Neural cell (in vitro differentiated cells): Measurements from ENCODE around the gene MLC1. TPM values are rescaled to one million over a fixed set of nuclear protein-coding genes. Genes with fewer than 3 reads are reported as not detected.

Experiments
- H2AFZ ChIP-seq: fragments of 200-600, 300-800 bp; sonication (generic), shearing (Covaris generic); 2 replicates; pipeline ENCODE4 v1.6.0; 2014; ENCODE audit warnings: low read depth, mild to moderate bottlenecking, antibody characterized with exemption, low read length, moderate library complexity
- H3F3A ChIP-seq: fragments of 200-600 bp; shearing (Covaris generic); 2 replicates; pipeline ENCODE4 v1.6.1; 2016; ENCODE audit warnings: mild to moderate bottlenecking, moderate library complexity, mixed read lengths, antibody characterized with exemption, low read length; ENCODE audit not compliant: insufficient read depth, poor library complexity, severe bottlenecking
- H3K27ac ChIP-seq: fragments of 200-600, 300-800 bp; sonication (generic), shearing (Covaris generic); 2 replicates; pipeline ENCODE4 v1.5.1; 2014; ENCODE audit warnings: mild to moderate bottlenecking, low read length, moderate library complexity
- H3K27me3 ChIP-seq: fragments of 300-800, 200-600 bp; sonication (generic), shearing (Covaris generic); 2 replicates; pipeline ENCODE4 v1.6.0; 2014; ENCODE audit warnings: mild to moderate bottlenecking, low read depth, low read length, moderate library complexity; ENCODE audit not compliant: insufficient read depth
- H3K36me3 ChIP-seq: fragments of 300-800, 200-600 bp; sonication (generic), shearing (Covaris generic); 2 replicates; pipeline ENCODE4 v1.5.1; 2014; ENCODE audit warnings: mild to moderate bottlenecking, antibody characterized with exemption, low read length, moderate library complexity; ENCODE audit not compliant: insufficient read depth
- H3K4me2 ChIP-seq: fragments of 300-800, 200-600 bp; sonication (generic), shearing (Covaris generic); 2 replicates; pipeline ENCODE4 v1.6.0; 2014; ENCODE audit warnings: mild to moderate bottlenecking, low read length
- H3K4me3 ChIP-seq: fragments of 300-800, 200-600 bp; sonication (generic), shearing (Covaris generic); 2 replicates; pipeline ENCODE4 v1.5.1; 2014; ENCODE audit warnings: mild to moderate bottlenecking, low read length, moderate library complexity
- H3K79me2 ChIP-seq: fragments of 200-600 bp; shearing (Covaris generic); replicated peaks from 2 replicates; pipeline ENCODE4 v1.6.0; 2014; ENCODE audit warnings: mild to moderate bottlenecking, low read length, moderate library complexity; ENCODE audit not compliant: insufficient read depth
- H3K9ac ChIP-seq: fragments of 300-800, 200-600 bp; sonication (generic), shearing (Covaris generic); 2 replicates; pipeline ENCODE4 v1.6.1; 2016; ENCODE audit warnings: mild to moderate bottlenecking, low read length, mixed read lengths
- H3K9me2 ChIP-seq: fragments of 200-600 bp; shearing (Covaris generic); 2 replicates; pipeline ENCODE4 v1.6.1; 2016; ENCODE audit warnings: mild to moderate bottlenecking, low read length, mixed read lengths; ENCODE audit not compliant: insufficient read depth
- H3K9me3 ChIP-seq: fragments of 200-600, 300-800 bp; sonication (generic), shearing (Covaris generic); 2 replicates; pipeline ENCODE4 v1.6.1; 2016; ENCODE audit warnings: mild to moderate bottlenecking, mixed run types, low read length, moderate library complexity, mixed read lengths
- H4K20me1 ChIP-seq: fragments of 200-600 bp; shearing (Covaris generic); 2 replicates; pipeline ENCODE4 v1.6.1; 2016; ENCODE audit warnings: mild to moderate bottlenecking, mixed run types; ENCODE audit not compliant: insufficient read depth
- EP300 ChIP-seq: fragments of 450-650 bp; conservative IDR thresholded peaks from 2 replicates; pipeline ENCODE4 v1.6.1; 2014; ENCODE audit warnings: antibody characterized with exemption, mild to moderate bottlenecking, moderate library complexity; ENCODE audit not compliant: poor library complexity, severe bottlenecking
- EZH2 ChIP-seq: fragments of 200-600, 300-800 bp; shearing (Covaris generic), sonication (generic); IDR thresholded peaks from 2 replicates; pipeline ENCODE4 v1.6.1; 2014; ENCODE audit warnings: antibody characterized with exemption, low read length, borderline replicate concordance, mild to moderate bottlenecking; ENCODE audit not compliant: insufficient read depth, poor library complexity, severe bottlenecking
- MXI1 ChIP-seq: fragments of 450-650 bp; conservative IDR thresholded peaks from 2 replicates; pipeline ENCODE4 v1.6.1; 2014; ENCODE audit warnings: antibody characterized with exemption, mild to moderate bottlenecking; ENCODE audit not compliant: poor library complexity, severe bottlenecking
- POLR2AphosphoS5 ChIP-seq: IDR thresholded peaks from 2 replicates; pipeline ENCODE4 v1.6.1; 2012
- RAD21 ChIP-seq: fragments of 450-650 bp; conservative IDR thresholded peaks from 2 replicates; pipeline ENCODE4 v1.6.1; 2014; ENCODE audit warnings: antibody characterized with exemption, mild to moderate bottlenecking, moderate library complexity
- REST ChIP-seq: IDR thresholded peaks from 2 replicates; pipeline ENCODE4 v1.6.1; 2012; ENCODE audit warnings: borderline replicate concordance
- SMC3 ChIP-seq: fragments of 450-650 bp; conservative IDR thresholded peaks from 2 replicates; pipeline ENCODE4 v1.6.1; 2014; ENCODE audit warnings: antibody characterized with exemption, mild to moderate bottlenecking, moderate library complexity; ENCODE audit not compliant: poor library complexity
- TAF1 ChIP-seq: IDR thresholded peaks from 2 replicates; pipeline ENCODE4 v1.6.1; 2012; ENCODE audit warnings: low read depth
- polyA plus RNA-seq: library from polyadenylated mRNA; depleted of rRNA; stranded (reverse); fragments of >200 nt; gene quantifications from 2 replicates; pipeline ENCODE4 v1.2.3, GENCODE V29; 2014
- TF ChIP-seq, protein P1 (sequence below): fragments of 450-650 bp; IDR thresholded peaks from 2 replicates; pipeline ENCODE4 v1.5.1; 2014; ENCODE audit warnings: antibody characterized with exemption, mild to moderate bottlenecking, moderate library complexity; ENCODE audit not compliant: poor library complexity, severe bottlenecking

Gene MLC1
- polyA plus RNA-seq, 1 donor from 2014 or later: not detected

GRCh38 chr22:50119768-50120251 is 34.6 kb upstream of the MLC1 start:
- no peak for TF ChIP-seq REST
- TF ChIP-seq POLR2AphosphoS5: no peak
- TF ChIP-seq TAF1: no peak
- no peak for TF ChIP-seq SMC3
- no peak for TF ChIP-seq RAD21
- TF ChIP-seq EP300: no peak
- TF ChIP-seq, protein P1, sequence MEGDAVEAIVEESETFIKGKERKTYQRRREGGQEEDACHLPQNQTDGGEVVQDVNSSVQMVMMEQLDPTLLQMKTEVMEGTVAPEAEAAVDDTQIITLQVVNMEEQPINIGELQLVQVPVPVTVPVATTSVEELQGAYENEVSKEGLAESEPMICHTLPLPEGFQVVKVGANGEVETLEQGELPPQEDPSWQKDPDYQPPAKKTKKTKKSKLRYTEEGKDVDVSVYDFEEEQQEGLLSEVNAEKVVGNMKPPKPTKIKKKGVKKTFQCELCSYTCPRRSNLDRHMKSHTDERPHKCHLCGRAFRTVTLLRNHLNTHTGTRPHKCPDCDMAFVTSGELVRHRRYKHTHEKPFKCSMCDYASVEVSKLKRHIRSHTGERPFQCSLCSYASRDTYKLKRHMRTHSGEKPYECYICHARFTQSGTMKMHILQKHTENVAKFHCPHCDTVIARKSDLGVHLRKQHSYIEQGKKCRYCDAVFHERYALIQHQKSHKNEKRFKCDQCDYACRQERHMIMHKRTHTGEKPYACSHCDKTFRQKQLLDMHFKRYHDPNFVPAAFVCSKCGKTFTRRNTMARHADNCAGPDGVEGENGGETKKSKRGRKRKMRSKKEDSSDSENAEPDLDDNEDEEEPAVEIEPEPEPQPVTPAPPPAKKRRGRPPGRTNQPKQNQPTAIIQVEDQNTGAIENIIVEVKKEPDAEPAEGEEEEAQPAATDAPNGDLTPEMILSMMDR: no peak
- TF ChIP-seq MXI1: no peak
- TF ChIP-seq EZH2: no peak
- H3K4me2 ChIP-seq: no peak overlapping the region
- H4K20me1 ChIP-seq: no peaks in the 10 kb centered on the region
- H3K4me3 ChIP-seq: no peak overlapping the region
- no peaks in the 10 kb centered on the region for H3F3A ChIP-seq
- H3K9me3 ChIP-seq: peaks cover 7% of the 10 kb centered on the region
- H3K9ac ChIP-seq: no peak overlapping the region
- H3K27ac ChIP-seq: no peak overlapping the region
- no peaks in the 10 kb centered on the region for H3K79me2 ChIP-seq
- H2AFZ ChIP-seq: no peak overlapping the region
- H3K9me2 ChIP-seq: no peaks in the 10 kb centered on the region
- H3K36me3 ChIP-seq: no peaks in the 10 kb centered on the region
- H3K27me3 ChIP-seq: no peaks in the 10 kb centered on the region

DNA sequence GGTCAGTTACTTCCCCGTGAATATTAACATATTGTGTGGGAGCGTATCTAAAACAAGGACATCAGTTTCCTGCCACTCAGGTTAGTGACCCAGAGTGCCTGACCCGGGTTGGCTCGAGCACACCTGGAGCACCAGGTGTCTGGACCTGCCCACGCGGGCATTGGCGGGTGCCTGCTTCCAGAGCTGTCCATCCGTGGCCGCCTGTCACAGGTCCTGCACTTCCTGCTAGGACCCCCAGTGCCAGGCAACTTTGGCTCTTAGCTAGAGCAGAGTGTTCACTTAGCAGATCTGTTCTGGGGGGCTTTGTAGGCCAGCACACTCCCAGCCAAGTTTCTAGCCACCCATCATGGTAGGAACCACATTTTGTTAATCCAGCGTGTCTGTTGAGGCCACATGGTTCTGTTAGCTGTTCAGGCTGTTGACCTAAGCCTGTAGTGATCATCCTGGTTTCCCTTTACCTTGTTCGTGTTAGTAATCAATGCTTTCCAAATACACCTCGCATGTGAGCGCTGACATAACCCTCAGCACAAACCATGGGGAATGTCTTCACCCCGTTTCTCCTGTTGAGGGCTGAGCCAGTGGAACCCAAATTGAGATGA is 34.0 kb upstream of the MLC1 start:
- H3K9me2 ChIP-seq: no peaks in the 10 kb centered on the region
- H3K9ac ChIP-seq: no peak overlapping the region
- peaks cover 5% of the 10 kb centered on the region for H3K9me3 ChIP-seq
- no peak overlapping the region for H2AFZ ChIP-seq
- H3K4me3 ChIP-seq: no peak overlapping the region
- no peaks in the 10 kb centered on the region for H3F3A ChIP-seq
- TF ChIP-seq EZH2 (no peak), REST (no peak), RAD21 (no peak), TAF1 (no peak), POLR2AphosphoS5 (no peak), EP300 (no peak), SMC3 (no peak), MXI1 (no peak)
- TF ChIP-seq, protein P1: no peak
- no peak overlapping the region for H3K27ac ChIP-seq
- no peaks in the 10 kb centered on the region for H3K27me3 ChIP-seq
- no peaks in the 10 kb centered on the region for H3K79me2 ChIP-seq
- no peaks in the 10 kb centered on the region for H3K36me3 ChIP-seq
- no peaks in the 10 kb centered on the region for H4K20me1 ChIP-seq
- no peak overlapping the region for H3K4me2 ChIP-seq
